Brain pericyte (primary cell): Measurements from ENCODE around the gene IL11RA.

ENCODE experiments used
- DNase-seq: peaks from one replicate; pipeline ENCODE4 v3.0.0-alpha.2; 2012; ENCODE audit warnings: low read depth, low spot score

The IL11RA gene

DNA sequence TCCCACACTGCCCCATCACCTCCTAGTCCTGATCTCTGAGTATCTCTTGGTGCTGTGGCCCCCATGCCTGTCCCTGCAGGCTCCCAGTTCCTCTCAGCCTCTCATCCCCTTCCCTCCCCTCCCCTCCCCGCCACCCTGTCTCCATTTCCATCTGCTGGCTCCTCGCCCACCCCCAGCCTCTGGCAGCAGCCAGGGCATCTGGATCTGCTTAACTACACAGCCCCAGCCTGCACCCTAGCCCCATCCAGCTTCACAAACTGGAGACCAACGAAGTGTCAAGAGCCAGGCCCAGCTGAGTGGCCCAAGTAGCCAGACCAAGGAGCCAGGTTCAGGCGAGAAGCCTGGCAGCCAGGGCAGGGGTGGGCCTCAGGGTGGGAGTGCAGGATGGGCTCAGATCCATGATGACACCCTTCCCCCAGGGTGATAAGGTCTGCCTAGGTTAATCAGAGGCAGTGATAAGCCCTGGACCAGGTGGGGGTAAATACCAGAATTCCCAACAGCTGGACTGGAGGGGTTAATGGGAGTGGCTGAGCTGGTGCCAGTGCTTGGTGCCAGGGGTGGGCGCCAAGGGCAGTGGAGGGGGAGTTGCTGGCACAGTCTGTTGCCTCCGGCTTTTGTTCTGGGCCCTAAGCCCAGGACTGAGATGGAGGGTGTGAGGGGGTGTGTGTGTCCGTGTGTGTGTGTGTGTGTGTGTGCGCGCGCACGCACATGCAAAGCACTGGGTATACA is 2.5 kb downstream of the IL11RA start:
- no peak for DNase-seq

DNA sequence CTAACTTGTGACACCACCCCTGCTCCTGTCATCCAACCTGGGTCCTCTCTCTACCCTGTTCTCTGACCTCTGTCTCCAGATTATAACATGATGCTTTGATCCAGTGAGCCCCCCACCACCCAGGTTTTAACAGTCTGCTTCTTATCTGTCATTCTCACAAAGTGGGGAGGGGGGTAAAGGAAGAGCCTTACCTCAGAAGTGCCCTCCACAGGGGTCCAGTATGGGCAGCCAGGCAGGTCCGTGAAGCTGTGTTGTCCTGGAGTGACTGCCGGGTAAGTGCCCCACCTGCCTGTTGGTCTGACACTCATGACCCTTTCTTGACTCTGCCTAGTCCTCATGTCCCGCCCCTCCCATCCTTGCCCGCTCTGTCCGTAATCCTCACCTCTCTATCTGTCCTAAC is 3.4 kb downstream of the IL11RA start:
- DNase-seq, result no peak

DNA sequence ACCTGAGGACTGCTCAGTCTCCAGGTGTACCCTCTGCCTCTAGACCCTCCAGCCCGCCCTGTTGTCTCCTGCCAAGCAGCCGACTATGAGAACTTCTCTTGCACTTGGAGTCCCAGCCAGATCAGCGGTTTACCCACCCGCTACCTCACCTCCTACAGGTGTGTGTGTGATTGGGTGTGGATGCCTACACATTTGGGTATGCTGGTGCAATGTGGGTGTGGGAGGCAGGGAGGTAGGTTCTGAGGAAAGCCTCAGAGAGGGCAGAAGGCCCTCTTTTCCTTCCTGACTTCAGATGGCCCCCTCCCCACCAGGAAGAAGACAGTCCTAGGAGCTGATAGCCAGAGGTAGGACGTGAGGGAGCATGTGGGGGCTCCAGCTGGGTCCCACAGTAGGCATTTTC is 5.0 kb downstream of the IL11RA start:
- no peak for DNase-seq

DNA sequence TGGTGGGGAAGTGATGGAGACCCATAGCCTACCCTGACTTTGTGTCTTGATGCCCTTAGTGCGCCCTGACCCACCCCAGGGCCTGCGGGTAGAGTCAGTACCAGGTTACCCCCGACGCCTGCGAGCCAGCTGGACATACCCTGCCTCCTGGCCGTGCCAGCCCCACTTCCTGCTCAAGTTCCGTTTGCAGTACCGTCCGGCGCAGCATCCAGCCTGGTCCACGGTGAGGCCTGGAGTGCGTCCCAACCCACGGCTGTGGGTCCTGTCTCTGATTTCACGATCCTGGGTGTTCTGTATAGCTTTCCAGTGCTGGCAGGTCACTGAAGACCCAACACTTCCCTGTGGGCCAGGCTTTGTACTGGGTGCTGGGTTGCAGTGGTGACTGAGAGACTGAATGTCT is 6.5 kb downstream of the IL11RA start:
- DNase-seq, result no peak

DNA sequence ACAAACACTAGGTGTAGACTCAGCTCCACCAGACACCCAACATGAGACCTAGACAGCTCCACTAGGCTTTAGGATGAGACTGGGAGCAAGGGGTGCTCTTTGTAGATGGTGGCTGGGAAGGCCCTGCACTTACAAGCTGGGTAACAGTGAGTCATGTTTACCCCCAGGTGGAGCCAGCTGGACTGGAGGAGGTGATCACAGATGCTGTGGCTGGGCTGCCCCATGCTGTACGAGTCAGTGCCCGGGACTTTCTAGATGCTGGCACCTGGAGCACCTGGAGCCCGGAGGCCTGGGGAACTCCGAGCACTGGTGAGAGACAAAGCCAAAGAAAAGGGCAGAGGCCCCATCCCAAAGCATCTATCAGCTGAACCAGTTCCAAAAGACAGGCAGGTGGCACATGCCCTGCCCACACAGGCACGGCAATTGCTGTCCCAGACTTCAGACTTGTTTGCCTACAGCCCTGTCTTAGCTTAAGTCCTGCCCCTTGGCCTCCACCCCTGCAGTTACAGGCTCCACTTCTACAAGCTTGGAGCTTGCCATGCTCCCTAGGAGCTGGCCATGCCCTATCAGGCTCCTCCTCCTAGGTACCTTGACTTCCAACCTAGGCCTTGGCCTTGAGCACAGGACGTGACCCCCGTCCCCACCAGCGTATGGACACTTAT is 7.7 kb downstream of the IL11RA start:
- no peak for DNase-seq

DNA sequence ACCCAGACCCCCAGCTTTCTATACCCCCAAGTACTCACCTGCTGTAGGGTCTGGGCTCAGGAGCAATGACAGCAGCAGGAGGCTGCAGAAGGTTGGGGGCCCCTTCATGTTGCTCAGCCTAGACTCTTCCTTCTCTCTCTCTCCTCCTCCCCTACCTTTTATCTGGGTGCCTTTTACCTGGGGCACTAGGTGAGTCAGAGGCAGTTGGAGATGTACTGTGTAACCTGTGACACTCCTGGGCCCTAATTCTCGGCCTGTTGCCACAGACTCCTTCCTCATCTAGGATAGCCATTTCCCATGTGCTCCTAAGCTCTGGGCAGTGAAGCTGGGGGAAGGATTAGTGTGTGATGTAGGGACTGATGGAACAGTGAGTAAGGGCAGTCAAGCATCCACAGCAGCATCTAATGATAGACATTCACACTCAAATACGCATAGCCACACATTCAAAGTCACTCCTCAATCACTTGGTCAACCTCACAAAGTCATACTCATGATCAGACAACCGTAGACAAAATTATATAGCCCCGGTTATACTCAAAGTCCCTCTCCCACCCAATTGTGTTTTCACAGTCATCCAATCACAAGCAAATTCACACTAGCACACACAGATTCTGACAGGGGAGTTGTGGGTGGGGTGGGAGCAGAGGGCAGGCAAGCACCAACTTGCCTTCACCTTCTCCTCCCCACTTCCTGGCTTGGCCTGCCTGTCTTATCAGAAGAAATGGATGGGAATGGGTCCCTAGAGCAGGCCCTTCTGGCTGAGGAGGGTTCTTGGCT is 10.7 kb downstream of the IL11RA start, which contains the start of gene CCL27:
CCL27 (minus strand) TSS at position 132 of the 777 bp plus-strand sequence; CDS start at position 108, 24 bp downstream.
- no peak for DNase-seq

DNA sequence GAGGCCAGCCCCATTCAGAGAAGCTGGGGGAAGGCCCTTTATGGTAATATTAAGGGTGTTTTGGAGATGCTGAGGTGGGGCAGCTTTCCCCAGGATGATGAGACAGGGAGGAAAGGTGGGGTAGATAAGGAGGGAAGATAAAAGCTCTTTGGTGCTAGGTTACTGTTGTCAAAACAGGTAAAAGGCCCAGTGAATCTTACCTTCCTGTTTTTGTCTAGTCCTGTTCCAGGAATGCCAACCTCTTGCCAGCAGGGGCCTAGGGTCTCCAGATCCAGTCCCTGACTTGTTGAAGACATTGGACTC is 11.3 kb downstream of the IL11RA start:
- DNase-seq, result no peak

DNA sequence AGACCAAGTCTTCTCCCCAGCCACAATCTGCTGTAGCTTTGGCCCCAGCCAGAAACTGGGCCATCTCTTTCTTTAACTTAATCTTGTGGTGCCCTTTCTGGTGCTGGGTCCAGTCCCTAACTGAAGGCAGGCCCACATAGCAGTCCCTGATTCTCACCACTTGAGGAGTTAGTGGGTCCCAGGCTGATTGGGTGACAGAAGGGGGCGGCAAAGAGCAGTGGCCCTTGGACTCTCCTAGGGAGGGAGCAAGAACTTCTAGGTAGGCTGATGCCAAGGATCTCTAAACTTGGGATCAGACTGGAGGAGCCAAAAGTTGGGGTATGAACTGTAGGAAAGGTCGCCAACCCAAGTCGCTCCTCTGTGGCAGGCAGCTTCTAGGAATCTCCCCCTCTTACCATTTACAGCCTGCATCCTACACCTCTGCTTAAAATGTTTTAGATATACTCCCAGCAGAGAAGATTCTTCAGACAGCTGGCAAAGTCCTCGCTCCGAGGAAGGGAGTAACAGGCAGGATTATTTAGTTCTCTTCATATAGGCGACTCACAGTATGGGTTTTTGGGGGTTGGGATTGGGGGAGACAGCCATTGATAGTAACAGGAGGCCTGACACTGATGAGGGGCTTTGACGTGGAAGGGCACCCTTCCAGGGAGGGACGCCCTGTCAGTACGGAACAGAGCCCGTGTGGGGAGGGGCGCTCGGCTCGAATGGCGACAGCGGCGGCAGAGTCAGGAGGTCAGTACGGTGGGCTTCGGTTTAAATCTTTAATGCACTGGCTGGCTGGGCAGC is 12.5 kb downstream of the IL11RA start:
- peak; percentile 34 for DNase-seq

DNA sequence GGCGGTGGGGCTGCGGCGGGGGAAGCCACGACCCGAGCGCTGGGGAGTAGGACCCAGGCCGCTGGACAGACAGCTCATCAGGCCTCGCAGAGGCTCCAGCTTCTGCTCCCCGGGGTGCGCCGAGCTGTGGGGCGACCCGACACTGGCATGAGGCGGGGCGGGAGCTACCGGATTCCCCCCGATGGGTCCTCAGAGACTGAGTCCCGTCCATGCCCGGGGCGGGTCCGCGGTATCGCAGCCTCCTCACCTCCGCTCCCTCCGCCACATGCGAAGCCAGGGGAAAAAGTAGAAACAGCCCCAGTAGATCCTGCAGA is 13.0 kb downstream of the IL11RA start:
- DNase-seq, result no peak

DNA sequence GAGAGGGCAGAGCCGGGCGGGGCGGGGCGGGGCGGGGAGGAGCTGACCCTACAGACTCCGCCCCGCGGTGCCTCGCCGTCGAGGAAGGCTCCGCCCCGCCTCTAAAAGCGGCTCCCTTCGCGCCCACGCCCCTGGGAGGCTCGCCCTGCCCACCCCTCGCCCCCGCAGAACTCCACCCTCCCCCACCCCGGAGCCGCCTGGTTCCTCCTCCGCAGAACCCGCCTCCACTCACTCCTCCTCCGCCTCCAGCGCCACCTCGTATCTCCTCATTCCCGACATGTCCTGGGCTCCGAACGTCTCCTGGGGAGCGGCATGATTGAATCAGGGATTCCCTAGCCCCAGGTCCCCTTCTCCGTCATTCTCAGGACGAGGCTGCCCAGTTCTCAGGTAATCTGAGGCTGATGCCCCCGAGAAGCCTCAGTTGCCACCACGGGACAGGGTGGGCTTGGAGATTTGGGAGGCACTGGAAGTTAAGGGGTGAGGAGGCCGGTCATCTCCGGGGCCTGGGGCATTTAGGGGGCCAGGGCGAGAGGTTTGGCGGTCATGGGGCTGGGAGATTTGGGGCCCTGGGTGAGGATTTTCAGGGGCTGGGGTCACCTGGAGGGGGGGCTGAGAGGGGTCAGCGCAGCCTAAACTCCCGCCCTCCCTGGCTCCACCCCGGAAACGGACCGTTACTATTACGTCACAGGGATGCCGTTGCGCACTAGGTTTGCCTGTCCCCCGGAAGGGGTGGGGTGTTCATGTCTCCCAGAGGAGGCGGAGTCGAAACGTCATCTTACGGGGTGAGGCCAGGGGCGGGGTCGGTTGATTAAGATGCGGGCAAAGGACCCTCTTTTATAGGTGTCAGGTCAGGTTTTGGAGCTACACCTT is 13.6 kb downstream of the IL11RA start:
- DNase-seq, result peak; percentile 72

DNA sequence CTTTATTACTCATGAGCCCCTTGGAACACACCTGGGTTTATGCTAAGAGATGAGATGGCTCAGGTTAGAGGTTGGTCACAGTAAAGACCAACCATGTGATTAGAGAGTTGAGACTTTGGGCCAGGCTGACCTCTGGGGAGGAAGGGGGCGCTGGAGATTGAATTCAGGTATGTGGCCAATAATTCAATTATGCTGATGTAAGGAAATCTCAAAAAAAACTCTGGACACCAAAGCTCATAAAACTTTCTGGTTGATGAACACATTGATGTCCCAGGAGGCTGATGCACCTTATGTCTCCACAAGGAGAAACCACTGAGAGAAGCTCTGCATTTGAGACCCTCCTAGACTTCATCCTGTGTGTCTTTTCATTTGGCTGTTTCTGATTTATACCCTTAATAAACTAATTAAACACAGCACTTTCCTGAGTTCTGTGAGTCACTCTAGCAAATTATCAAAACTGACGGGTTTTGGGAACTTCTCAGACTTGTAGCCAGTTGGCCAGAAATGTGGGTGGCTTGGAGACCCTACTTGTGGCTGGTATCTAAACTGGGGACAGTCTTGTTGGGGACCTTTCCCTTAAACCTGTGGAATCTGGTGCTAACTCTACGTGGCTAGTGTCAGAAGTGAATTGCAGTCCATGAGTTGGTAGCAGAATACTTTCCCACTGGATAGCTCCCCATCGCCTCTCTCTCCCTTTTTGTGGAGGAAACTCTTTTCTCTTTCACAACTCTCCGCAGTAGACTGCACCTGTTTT is 18.0 kb downstream of the IL11RA start:
- no peak for DNase-seq

DNA sequence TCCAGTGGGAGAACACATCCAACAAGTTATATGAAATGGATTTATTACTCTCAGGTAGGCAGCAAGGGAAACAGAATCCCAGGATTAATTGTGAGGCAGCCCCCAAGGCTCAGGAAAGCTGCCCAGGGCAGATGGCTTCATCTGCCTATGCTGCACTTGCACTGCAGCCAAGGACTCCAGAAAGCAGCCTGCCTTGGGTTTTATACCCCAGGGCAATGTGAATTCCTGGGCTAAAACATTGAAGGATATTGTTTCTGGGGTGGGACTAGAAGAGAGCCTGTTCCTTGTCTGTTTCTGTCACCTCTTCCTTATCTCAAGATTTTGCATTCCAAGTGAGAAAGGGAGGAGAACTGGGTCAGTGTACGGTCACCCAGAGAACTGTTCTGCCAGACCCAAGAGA is 19.3 kb downstream of the IL11RA start:
- no peak for DNase-seq

DNA sequence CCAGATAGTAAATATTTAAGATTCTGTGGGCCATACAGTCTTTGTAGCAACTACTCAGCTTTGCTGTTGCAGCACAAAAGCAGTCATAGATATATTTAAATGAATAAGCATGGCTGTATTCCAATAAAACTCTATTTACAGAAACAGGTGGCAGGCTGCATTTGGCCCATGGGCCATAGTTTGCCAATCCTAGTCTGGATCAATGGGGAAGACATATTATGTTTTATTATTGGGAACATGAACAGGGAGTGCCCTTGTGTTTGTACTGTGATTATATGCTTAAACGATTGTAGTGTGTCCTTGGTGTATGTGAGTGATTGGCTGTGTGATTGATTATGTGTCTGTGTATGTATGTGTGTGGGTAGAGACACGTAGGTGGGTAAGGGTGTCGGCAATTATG is 22.5 kb downstream of the IL11RA start:
- no peak for DNase-seq

DNA sequence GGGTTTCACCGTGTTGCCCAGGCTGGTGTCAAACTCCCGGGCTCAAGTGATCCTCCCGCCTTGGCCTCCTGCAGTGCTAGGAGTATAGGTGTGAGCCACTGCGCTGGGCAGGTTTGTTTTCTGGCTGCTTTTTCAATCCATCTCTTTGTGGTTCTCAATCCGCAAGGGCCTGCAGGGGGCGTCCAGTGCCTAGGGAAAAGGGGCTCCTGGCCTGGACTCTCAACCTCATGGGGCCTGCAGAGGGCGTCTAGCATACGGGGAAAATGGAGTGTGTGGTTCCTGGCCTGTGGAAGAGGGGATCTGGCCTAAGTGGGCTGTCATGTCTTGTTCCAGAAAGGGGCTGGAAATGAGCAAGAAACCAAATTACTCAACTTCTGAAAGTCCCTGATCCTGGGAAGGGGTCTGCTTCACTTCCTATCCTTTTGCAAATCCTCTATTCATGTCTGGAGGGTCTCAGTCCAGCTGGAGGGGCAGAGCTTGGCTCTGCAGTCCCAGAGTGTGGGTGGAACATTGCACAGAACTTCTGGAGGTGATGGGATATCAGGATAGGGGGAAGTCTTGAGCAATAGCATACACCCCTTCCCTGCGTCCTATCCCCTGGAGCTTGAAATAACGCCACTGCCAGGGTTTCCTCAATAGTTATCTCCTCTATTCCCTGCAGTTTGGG is 23.2 kb downstream of the IL11RA start:
- no peak for DNase-seq

DNA sequence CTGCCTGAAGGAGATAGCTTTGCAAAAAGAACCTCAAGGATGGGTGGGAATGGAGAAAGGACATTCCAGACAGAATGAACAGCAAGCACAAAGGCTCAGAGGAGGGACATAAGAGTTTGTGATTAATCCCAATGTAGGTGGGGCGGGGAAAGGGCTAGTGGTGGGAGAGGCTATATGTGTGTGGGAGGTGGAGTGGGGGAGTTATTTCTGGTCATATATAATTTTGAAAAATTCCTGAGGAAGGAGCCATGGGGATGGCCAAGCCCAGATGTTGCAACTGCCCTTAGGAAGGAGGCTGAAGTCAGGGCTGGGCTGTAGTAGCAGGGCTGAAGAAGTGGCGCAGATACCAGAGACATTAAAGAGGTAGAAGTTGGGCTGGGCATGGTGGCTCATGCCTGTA is 23.9 kb downstream of the IL11RA start:
- no peak for DNase-seq

DNA sequence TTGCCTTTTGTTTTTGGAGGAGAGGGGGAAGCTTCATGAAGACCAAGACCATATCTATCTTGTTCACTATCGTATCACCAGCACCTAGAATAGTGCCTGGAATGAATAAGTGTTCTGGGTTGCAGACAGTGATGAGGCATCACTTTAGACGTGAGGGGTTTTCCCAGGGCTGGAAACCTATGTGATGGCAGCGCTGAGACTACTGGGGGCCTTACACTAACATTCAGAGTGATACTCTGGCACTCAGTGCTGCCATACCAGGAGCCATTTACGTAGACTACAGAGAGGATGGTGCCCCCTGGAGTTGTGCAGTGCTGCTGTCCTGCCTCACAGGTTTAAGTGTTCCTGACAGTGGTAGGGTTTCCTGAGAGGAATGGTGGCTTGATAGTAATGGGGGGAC is 32.2 kb downstream of the IL11RA start:
- DNase-seq, result no peak

DNA sequence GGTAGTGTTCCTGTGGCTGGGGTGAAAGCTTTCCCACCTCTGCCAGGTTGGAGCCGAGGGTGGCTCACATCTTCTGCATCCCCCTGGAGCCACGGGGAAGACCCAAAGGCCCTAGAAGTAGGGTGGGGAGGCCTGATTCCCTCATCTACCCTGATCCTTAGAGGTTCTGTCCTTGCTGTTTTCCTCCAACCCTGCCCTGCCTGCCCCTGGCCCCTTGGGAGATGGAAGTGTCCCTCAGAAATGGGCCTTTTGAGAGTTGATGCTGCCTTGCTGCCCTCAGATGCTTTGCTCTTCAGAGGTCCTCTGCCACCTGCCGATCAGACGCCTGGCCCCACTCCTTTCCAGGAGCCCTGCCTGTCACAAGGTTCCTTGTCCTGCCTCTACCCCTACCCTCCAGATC is 32.8 kb downstream of the IL11RA start:
- DNase-seq, result no peak

DNA sequence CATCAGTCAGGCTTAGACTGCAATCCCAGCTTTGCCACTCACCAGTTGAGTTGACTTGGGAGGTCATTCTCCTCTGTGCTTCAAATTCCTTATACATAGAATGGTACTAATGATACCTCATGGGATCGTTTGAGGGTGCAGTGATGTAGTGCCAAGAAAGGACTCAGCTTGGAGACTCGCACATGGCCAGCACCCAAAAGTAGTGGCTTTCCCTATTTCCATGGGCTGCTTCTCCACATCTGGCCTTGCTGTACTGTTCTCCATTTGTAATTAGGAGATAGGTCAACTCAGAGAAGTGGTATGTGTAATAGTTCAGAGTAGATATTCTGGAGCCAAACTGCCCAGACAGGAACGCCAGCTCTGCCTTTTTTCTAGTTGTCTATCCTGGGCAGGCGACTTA is 33.6 kb downstream of the IL11RA start:
- no peak for DNase-seq

DNA sequence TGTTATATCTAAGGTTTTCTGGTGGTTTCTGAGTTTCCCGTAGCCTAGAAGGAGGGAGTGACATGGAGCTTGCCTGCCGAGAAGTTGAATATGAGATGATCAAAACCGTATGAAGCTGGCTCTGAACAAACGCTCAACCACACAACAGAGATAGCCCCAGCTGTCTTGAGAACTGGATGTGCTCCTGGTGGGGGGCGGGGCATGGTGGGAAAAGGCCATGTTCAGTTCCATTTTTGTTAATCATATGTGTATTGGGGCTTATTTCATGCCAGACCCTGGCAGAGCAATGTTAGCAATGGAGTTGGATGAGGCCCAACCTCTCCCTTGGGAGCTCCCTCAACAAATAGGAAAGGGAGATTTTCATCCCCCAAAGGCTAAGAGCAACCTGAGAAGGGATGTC is 34.2 kb downstream of the IL11RA start:
- DNase-seq, result no peak

DNA sequence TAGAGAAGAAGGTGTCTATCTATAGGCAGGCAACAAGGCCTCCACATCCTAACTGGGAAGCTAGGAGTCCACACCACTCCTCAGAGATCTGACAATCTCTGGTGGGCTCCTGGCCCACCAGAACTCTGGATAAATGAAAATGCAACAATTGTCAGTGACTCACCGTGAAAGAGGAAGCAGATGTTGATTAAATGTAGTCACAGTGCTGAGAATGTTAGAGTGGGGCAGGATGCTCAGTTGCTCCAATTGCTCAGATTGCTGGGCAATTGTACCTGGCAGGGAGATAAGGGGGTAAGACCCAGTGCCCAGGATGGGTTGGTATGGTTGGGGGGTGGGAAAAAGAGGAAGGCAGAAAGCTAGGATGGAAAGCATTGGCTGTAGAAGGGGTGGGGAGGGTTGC is 34.7 kb downstream of the IL11RA start:
- DNase-seq, result no peak
